Measurements from ENCODE around the gene KDELR1.

KDELR1 gene

DNA sequence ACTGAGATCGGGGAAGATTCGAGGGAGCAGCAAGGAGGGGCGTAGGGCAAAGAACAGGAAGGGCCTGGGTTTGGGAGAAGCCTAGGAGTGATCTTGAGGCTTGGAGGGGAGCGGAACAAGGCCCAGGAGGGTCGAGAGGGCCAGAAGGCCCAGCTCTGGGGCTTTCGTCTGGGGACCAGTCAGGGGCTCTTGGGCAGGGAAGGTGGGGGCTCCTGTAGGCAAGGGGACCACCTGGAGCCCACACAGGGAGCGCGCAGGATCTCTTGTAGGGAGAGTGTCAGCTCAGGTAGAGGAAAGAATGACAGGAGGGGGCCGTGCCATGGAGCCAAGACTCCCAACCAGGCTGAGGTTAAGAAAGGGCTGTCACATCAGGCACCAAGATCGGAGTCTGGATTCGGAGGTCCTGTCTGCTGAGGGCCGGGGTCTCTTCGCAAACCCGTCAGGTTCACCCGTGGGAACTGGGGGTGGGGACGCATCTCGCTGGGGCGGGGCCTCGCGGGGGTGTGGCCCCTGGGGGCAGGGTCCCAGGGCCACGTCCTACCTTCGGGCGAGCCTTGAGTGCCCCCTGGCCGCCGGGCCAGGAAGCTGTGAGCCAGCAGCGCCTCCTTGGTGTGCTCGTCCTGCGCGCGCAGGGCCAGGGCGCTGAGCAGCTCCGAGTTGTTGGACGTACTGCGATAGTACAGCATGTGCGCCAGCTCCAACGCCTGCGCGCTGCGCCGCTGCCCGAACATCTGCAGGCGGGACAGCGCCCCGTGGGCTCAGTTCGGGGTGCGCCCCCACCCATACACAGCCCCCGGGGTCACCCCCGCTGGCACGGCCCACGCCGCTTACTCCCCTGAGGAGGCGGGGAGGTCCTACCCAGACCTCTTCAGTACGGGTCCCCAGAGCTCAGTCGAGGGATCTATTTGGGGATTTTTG is 57.6 kb downstream of the KDELR1 start:
- DNase-seq (ENCODE audit: insufficient read length) (peak; percentile 94), FAIRE-seq (peak; percentile 95)
- TF ChIP-seq POLR2A (IDR thresholded peaks at IDR 0.05; ENCODE audit: low read depth, low read length) = peak; percentile 68; the same call in 1 of the 2 replicates
- TF ChIP-seq POLR2AphosphoS5 (IDR thresholded peaks at IDR 0.05; ENCODE audit: low read depth, low read length) = peak; percentile 52; the same call in 1 of the 2 replicates
- TF ChIP-seq TAF1 (IDR thresholded peaks at IDR 0.05; ENCODE audit: borderline replicate concordance, low read depth, low read length) = no peak

DNA sequence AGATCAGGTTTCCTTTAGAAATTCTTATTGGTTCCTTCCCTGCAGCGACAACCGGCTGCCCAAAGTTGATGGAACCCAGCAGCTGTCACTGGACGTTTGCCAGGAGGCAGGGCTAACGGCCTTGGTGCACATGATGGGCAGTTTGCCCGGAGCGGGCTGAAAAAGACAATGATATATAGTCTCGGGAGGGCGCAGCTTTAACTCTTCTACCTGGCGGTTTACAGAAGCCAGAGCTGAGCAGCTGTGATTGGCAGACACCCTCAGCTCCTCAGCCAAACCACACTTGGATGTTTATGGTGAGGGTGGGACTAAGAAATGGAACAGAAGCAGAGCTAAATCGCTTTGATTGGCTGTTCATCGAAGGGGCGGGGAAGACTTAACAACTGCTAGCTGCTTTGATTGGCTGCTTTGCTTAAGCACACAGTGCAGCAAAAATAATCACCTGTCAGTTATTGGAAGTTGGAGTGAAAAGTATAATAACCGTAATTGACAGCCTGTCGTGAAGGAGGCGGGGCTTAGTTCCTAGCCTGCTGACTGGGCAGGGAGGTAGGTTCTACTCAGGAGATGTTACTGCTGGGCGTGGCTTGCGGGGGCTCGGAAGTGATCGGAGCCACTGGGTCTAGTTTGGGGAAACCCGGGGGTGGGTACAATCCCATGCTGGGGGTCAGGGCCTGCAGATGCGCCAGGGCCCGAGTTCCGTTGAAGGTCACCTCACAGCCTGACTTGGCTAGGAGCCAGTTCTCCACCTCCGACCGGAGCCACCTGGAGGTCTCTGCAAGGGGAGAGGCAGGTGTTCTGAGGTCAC is 58.5 kb downstream of the KDELR1 start:
- DNase-seq (ENCODE audit: insufficient read length) = peak; percentile 85
- no peak for TF ChIP-seq TAF1 (IDR thresholded peaks at IDR 0.05; ENCODE audit: borderline replicate concordance, low read depth, low read length)
- TF ChIP-seq POLR2A (IDR thresholded peaks at IDR 0.05; ENCODE audit: low read depth, low read length) = peak; percentile 38; the same call in 1 of the 2 replicates
- peak; percentile 98 for FAIRE-seq
